CD4-positive, alpha-beta T cell (primary cell): Measurements from ENCODE around the gene CACNA1B. TPM values are rescaled to one million over a fixed set of nuclear protein-coding genes. Genes with fewer than 3 reads are reported as not detected.

ENCODE experiments used
- ATAC-seq: fragments of 200-7000 bp; cut with Tn5 transposase; one replicate; pipeline ENCODE4 v1.10.0; 2022; ENCODE audit warnings: mild to moderate bottlenecking; ENCODE audit not compliant: poor library complexity
- CTCF ChIA-PET: fragments of 350-600 bp; sonication (Branson Sonifier 250); formaldehyde crosslinking; loops from one replicate; lab custom pipeline; 2021; ENCODE audit warnings: antibody characterized with exemption, inconsistent platforms; lab: Charles Lee
- POLR2A ChIA-PET: fragments of 350-600 bp; sonication (Branson Sonifier 250); formaldehyde crosslinking; loops from one replicate; lab custom pipeline; 2021; ENCODE audit warnings: antibody characterized with exemption, inconsistent platforms; lab: Charles Lee
- DNase-seq, 14 experiments: peaks; one replicate each; pipeline ENCODE4 v3.0.0-alpha.2; 2013 to 2020; ENCODE audit warnings: mixed read lengths in 2 of 14
- H3K27ac ChIP-seq, 2 donors: one replicate each; pipeline versions ENCODE4 v1.5.1 to v1.7.0; 2013; ENCODE audit warnings: low read length in 2 of 2, low read depth in 1 of 2, mild to moderate bottlenecking in 1 of 2
- H3K27me3 ChIP-seq, 2 experiments: 1 replicate in 1 of 2; 2 replicates in 1 of 2; pipeline versions ENCODE4 v1.6.1 to v1.7.0; 2013; ENCODE audit warnings: low read length in 2 of 2, control low read depth in 1 of 2, mild to moderate bottlenecking in 1 of 2, moderate library complexity in 1 of 2; ENCODE audit not compliant: insufficient read depth in 2 of 2, control insufficient read depth in 1 of 2
- H3K36me3 ChIP-seq: one replicate; pipeline ENCODE4 v1.6.1; 2013; ENCODE audit warnings: low read length, control low read depth; ENCODE audit not compliant: insufficient read depth
- H3K4me1 ChIP-seq: one replicate; pipeline ENCODE4 v1.6.1; 2013; ENCODE audit warnings: low read length, control low read depth; ENCODE audit not compliant: insufficient read depth
- H3K4me3 ChIP-seq: one replicate; pipeline ENCODE4 v1.5.1; 2013; ENCODE audit warnings: mild to moderate bottlenecking, low read length, moderate library complexity
- H3K9me3 ChIP-seq, 2 experiments: 1 replicate in 1 of 2; 2 replicates in 1 of 2; pipeline versions ENCODE4 v1.6.1 to v1.7.0; 2013; ENCODE audit warnings: low read length in 2 of 2, mild to moderate bottlenecking in 2 of 2, control low read depth in 1 of 2, moderate library complexity in 1 of 2; ENCODE audit not compliant: control insufficient read depth in 1 of 2, insufficient read depth in 1 of 2
- H3K27ac Mint-ChIP-seq: one replicate; pipeline ENCODE4 v1.8.0; 2020; ENCODE audit warnings: mixed read lengths
- H3K27me3 Mint-ChIP-seq: one replicate; pipeline ENCODE4 v1.8.0; 2021; ENCODE audit warnings: mixed read lengths
- H3K36me3 Mint-ChIP-seq: one replicate; pipeline ENCODE4 v1.8.0; 2021; ENCODE audit warnings: low read depth, mixed read lengths
- H3K4me1 Mint-ChIP-seq: one replicate; pipeline ENCODE4 v1.8.0; 2021; ENCODE audit warnings: low read depth, mixed read lengths
- H3K4me3 Mint-ChIP-seq: one replicate; pipeline ENCODE4 v1.8.0; 2020; ENCODE audit warnings: mild to moderate bottlenecking, mixed read lengths
- H3K9me3 Mint-ChIP-seq: one replicate; pipeline ENCODE4 v1.8.0; 2020; ENCODE audit warnings: mixed read lengths
- CTCF ChIP-seq: fragments of 200-600 bp; IDR thresholded peaks from one replicate; pipeline ENCODE4 v1.8.0; 2022; ENCODE audit warnings: antibody characterized with exemption, mild to moderate bottlenecking
- intact Hi-C, 2 experiments: fragments of 100-400 bp; cut with DNase I in 1 of 2; cut with micrococcal nuclease in 1 of 2; formaldehyde crosslinking; loops; one replicate each; pipeline versions ENCODE4 v1.15.1 to v1.9.0; 2023 to 2025; cut with DNase I, micrococcal nuclease
- total RNA-seq, 174 experiments: library from RNA in 2 of 174; stranded (reverse) in 2 of 174; gene quantifications; one replicate each; pipeline ENCODE4 v1.2.3 and lab custom pipeline; 2021 to 2026

The CACNA1B gene
- total RNA-seq, 2 experiments from 2014 or later, result not detected

- TF ChIP-seq CTCF, result no peak
- H3K4me1 Mint-ChIP-seq, result no peaks in the 10 kb centered on the region
- intact Hi-C loops, result loop anchor here in 1 of 2 experiments (10.0 kb wide), 1 partner anchor 348 kb away; no protein-coding TSS in a partner anchor
- H3K36me3 Mint-ChIP-seq, result no peaks in the 10 kb centered on the region
- Histone ChIP-seq H3K4me1 (peaks cover 6% of the 10 kb centered on the region), H3K27ac (no peak overlapping the region), H3K36me3 (no peaks in the 10 kb centered on the region), H3K9me3 (no peaks in the 10 kb centered on the region), H3K4me3 (no peak overlapping the region), H3K27me3 (peaks cover 18 to 28% of the 10 kb centered on the region in 2 experiments)
- DNase-seq (no peak), ATAC-seq (no peak)
- ChIA-PET POLR2A (no interaction called here), CTCF (no interaction called here)
- no peak overlapping the region for H3K27ac Mint-ChIP-seq
- no peak overlapping the region for H3K4me3 Mint-ChIP-seq
- no peaks in the 10 kb centered on the region for H3K9me3 Mint-ChIP-seq
- peaks cover 46% of the 10 kb centered on the region for H3K27me3 Mint-ChIP-seq
These were observed 145.3 kb downstream of the CACNA1B start for GRCh38 chr9:138022756-138023393.

GRCh38 chr9:138023394-138024124, 146.0 kb downstream of the CACNA1B start:
- ChIA-PET CTCF (no interaction called here), POLR2A (no interaction called here)
- no peak overlapping the region for H3K27ac ChIP-seq
- H3K36me3 ChIP-seq, result no peaks in the 10 kb centered on the region
- DNase-seq (peak in 1 of 14 experiments; percentile 19), ATAC-seq (no peak)
- no peak overlapping the region for H3K27ac Mint-ChIP-seq
- peaks cover 50% of the 10 kb centered on the region for H3K27me3 Mint-ChIP-seq
- H3K27me3 ChIP-seq, result peaks cover 18 to 28% of the 10 kb centered on the region in 2 experiments
- no peak for TF ChIP-seq CTCF
- H3K9me3 ChIP-seq, result no peaks in the 10 kb centered on the region
- H3K4me1 Mint-ChIP-seq, result no peaks in the 10 kb centered on the region
- H3K36me3 Mint-ChIP-seq, result no peaks in the 10 kb centered on the region
- peaks cover 6% of the 10 kb centered on the region for H3K4me1 ChIP-seq
- intact Hi-C loops, result loop anchor here in 1 of 2 experiments (10.0 kb wide), 1 partner anchor 349 kb away; no protein-coding TSS in a partner anchor
- no peak overlapping the region for H3K4me3 ChIP-seq
- H3K4me3 Mint-ChIP-seq, result no peak overlapping the region
- H3K9me3 Mint-ChIP-seq, result no peaks in the 10 kb centered on the region

GRCh38 chr9:138024131-138024530, 146.5 kb downstream of the CACNA1B start:
- no peak for TF ChIP-seq CTCF
- intact Hi-C loops, result loop anchor here in 1 of 2 experiments (10.0 kb wide), 1 partner anchor 349 kb away; no protein-coding TSS in a partner anchor
- H3K36me3 ChIP-seq, result no peaks in the 10 kb centered on the region
- H3K4me1 Mint-ChIP-seq, result no peaks in the 10 kb centered on the region
- H3K4me1 ChIP-seq, result peaks cover 6% of the 10 kb centered on the region
- H3K9me3 Mint-ChIP-seq, result no peaks in the 10 kb centered on the region
- H3K4me3 Mint-ChIP-seq, result no peak overlapping the region
- no peaks in the 10 kb centered on the region for H3K9me3 ChIP-seq
- DNase-seq (peak in 1 of 14 experiments; percentile 19), ATAC-seq (no peak)
- H3K27ac Mint-ChIP-seq, result no peak overlapping the region
- no peaks in the 10 kb centered on the region for H3K36me3 Mint-ChIP-seq
- peaks cover 55% of the 10 kb centered on the region for H3K27me3 Mint-ChIP-seq
- CTCF ChIA-PET, result no interaction called here
- H3K4me3 ChIP-seq, result no peak overlapping the region
- no peak overlapping the region for H3K27ac ChIP-seq
- POLR2A ChIA-PET, result no interaction called here
- peaks cover 18 to 31% of the 10 kb centered on the region in 2 experiments for H3K27me3 ChIP-seq
